LNCAP (cell line): ENCODE data around the gene SHPK.

Experiments
- CTCF ChIP-seq: fragments of 450-650 bp; IDR thresholded peaks from 2 replicates; pipeline ENCODE4 v1.5.1; 2017; ENCODE audit warnings: mild to moderate bottlenecking

SHPK gene

DNA sequence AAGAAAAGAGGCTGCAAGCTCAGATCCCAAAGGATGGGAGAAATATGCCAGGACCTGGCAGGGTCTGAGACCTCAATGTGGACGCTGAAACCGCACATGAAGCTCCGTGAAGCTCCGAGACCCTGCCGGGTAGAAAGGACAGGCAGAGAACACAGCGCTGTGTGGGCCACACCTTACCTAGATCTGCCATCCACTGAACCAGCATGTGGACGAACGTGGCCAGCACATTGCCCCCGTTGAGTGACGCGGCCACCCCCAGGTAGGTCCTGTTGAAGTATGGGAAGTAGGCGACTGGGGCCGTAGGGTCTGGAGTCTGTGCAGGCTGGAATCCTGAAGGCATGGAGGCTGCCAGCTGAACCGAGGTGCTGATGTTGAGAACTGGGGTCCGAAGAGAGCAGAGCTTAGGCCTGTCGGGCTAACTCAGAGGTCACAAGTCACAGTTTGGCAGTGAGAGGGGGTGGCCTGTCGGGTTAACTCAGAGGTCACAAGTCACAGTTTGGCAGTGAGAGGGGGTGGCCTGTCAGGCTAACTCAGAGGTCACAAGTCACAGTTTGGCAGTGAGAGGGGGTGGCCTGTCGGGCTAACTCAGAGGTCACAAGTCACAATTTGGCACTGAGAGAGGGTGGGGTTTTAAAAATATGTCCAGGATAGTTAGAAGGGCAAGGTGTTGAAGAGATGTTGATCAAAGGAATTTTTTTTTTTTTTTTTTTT lies 20.7 kb downstream of the SHPK start:
- no peak for TF ChIP-seq CTCF

DNA sequence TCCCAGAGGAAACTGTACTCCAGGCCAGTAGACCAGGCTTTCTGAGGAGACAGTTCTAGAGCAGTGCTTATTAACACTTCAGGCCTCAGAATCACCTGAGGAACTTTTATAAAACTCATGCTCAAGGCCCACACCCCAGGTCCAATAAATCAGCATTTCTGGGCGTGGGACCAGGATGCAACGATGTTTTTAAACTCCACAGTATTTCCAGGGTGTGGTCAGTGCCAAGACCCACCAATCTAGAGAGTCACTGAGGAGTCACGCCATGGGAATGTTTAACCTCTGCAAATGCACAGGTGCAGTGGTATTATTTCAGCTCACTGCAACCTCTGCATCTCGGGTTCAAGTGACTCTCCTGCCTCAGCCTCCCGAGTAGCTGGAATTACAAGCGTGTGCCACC lies 22.9 kb downstream of the SHPK start:
- no peak for TF ChIP-seq CTCF

GRCh38 chr17:3610523-3610922 lies 25.5 kb downstream of the SHPK start:
- no peak for TF ChIP-seq CTCF

- no peak for TF ChIP-seq CTCF
Measured at GRCh38 chr17:3609689-3610088, 26.4 kb downstream of the SHPK start.

DNA sequence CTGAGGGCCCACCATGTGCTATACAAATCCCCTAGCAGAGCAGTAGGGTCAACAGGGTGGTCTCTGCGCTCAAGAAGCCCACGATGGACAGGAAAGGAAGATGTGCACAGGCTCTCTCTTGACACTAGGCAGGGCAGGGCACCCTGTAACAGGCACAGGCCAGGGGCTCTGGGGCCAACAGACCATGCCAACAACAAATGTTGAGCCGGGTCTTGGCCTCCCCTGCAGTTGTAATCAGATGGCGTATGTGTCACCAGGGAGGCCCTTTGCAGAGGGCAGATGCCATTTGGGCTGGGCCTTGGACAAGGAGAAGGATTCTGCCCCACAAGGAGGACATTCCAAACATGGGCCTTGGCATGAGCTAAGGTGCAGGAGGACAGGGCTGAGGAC lies 32.2 kb downstream of the SHPK start:
- no peak for TF ChIP-seq CTCF

- TF ChIP-seq CTCF = no peak
Measured at GRCh38 chr17:3603119-3603869, 32.8 kb downstream of the SHPK start.

- peak; percentile 47; the same call in 1 of the 2 replicates for TF ChIP-seq CTCF
Measured at GRCh38 chr17:3602499-3602898, 33.6 kb downstream of the SHPK start.
